NCI-H2081 (cell line): ENCODE results near the gene STN1.
"Not testable (repeated sequence)": the region's sequence is repeated elsewhere in the genome, so short reads cannot be mapped to it uniquely, and the experiment has no call there.

Experiments
- DNase-seq, 2 experiments: peaks; one replicate each; lab custom pipeline; 2025; lab: John Stamatoyannopoulos, UW

Gene STN1

GRCh38 chr10:103861505-103861904 lies 56.5 kb downstream of the STN1 start:
- no peak for DNase-seq

GRCh38 chr10:103859161-103860086 lies 58.6 kb downstream of the STN1 start:
- peak in 1 of 2 experiments; percentile 37 for DNase-seq

GRCh38 chr10:103858360-103858759 lies 59.6 kb downstream of the STN1 start:
- no peak for DNase-seq

- no peak for DNase-seq
These were observed 61.2 kb downstream of the STN1 start for GRCh38 chr10:103856797-103857170.

GRCh38 chr10:103855852-103856796 lies 61.9 kb downstream of the STN1 start:
- DNase-seq: no peak

- DNase-seq: peak in 1 of 2 experiments; percentile 7
These were observed 62.6 kb downstream of the STN1 start, which contains the start of gene SH3PXD2A for GRCh38 chr10:103855424-103855823. Gene SH3PXD2A (minus strand): TSS chr10:103855576. CDS start chr10:103855266, 310 bp downstream.

- no peak for DNase-seq
These were observed 63.1 kb downstream of the STN1 start for GRCh38 chr10:103854686-103855391.

- DNase-seq: no peak
These were observed 63.7 kb downstream of the STN1 start for GRCh38 chr10:103854265-103854685.

GRCh38 chr10:103853428-103854264 lies 64.3 kb downstream of the STN1 start:
- DNase-seq: no peak

- no peak for DNase-seq
These were observed 65.1 kb downstream of the STN1 start for GRCh38 chr10:103852856-103853255.

GRCh38 chr10:103852189-103852711 lies 65.7 kb downstream of the STN1 start:
- DNase-seq: no peak

GRCh38 chr10:103851261-103851660 lies 66.7 kb downstream of the STN1 start:
- DNase-seq: no peak

- DNase-seq: no peak
These were observed 67.5 kb downstream of the STN1 start for GRCh38 chr10:103850572-103850895.

- no peak for DNase-seq
These were observed 68.0 kb downstream of the STN1 start for GRCh38 chr10:103849880-103850571.

- peak in 1 of 2 experiments; percentile 17 for DNase-seq
These were observed 68.6 kb downstream of the STN1 start for GRCh38 chr10:103849212-103849877.

- no peak for DNase-seq
These were observed 70.0 kb downstream of the STN1 start for GRCh38 chr10:103847909-103848468.

GRCh38 chr10:103847346-103847745 lies 70.6 kb downstream of the STN1 start:
- no peak for DNase-seq

GRCh38 chr10:103845972-103846371 lies 72.0 kb downstream of the STN1 start:
- DNase-seq: no peak

GRCh38 chr10:103845346-103845745 lies 72.6 kb downstream of the STN1 start:
- not testable (repeated sequence) for DNase-seq
